SK-N-MC (cell line): ENCODE results near the gene ADAMTSL3.

Experiments
- EZH2 ChIP-seq: fragments of 200-600 bp; sonication (generic); IDR thresholded peaks from one replicate; pipeline ENCODE4 v1.6.1; 2017; ENCODE audit warnings: antibody characterized with exemption
- FOXP2 ChIP-seq: optimal IDR thresholded peaks from 2 replicates; pipeline ENCODE3; 2011; ENCODE audit warnings: mild to moderate bottlenecking, moderate library complexity; ENCODE audit not compliant: insufficient read depth; ENCODE audit errors: extremely low read length, control extremely low read depth
- POLR2AphosphoS5 ChIP-seq: IDR thresholded peaks from 2 replicates; pipeline ENCODE4 v1.6.1; 2012; ENCODE audit warnings: mild to moderate bottlenecking, low read depth, low read length, borderline replicate concordance

DNA sequence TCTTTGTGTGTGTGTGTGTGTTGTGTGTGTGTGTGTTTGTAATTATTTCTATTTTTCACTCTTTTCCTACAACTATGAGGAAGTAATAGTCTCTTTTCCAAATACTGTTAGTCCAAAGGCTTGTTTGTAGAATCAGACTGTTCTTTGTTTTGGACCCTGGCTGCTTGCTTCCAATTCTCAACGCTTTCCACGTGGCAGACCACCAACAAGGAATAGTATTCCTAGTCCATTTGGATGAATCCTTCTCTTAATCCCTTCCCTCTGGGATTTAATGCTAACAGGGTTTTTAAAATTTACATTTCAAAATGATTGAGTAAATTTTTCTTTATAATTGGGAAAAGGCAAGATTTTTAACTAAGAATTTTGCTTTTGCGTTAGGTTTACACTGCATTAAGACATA is 62.7 kb downstream of the ADAMTSL3 start:
- TF ChIP-seq POLR2AphosphoS5 (no peak), EZH2 (no peak), FOXP2 (no peak)
